Measurements from ENCODE around the gene CCDC32. TPM values are rescaled to one million over a fixed set of nuclear protein-coding genes. Genes with fewer than 3 reads are reported as not detected.
A peak's percentile ranks its signal among the peaks of the same experiment; 100 is the strongest.

Gene CCDC32
- total and polyA plus RNA-seq, 12 donors, result 28.4 to 42.8 (median 37.7) TPM

- intact Hi-C loops (cut with DNase I), result no loop called here
- no peaks in the 10 kb centered on the region for H3K36me3 ChIP-seq (replicated peaks in 1 of 2)
- 75 to 80% (median 78%) methylated on average over 5 of the region's 5 CpGs for WGBS, 4 donors
- DNase-seq, result no peak
- no peaks in the 10 kb centered on the region for H3K9me3 ChIP-seq (replicated peaks in 1 of 3)
- no peak overlapping the region for H3K27ac ChIP-seq
- peaks cover 5 to 12% of the 10 kb centered on the region in 2 donors for H3K4me1 ChIP-seq (replicated peaks in 1 of 2)
- H3K4me3 ChIP-seq, result no peak overlapping the region
- no peak for TF ChIP-seq CTCF (IDR thresholded peaks at IDR 0.05)
- TF ChIP-seq POLR2A (IDR thresholded peaks at IDR 0.05), result no peak
- H3K27me3 ChIP-seq, result peaks cover 3% of the 10 kb centered on the region
These were observed 30.9 kb upstream of the CCDC32 start for GRCh38 chr15:40595773-40596172.

- peaks cover 3% of the 10 kb centered on the region for H3K27me3 ChIP-seq
- H3K27ac ChIP-seq, result no peak overlapping the region
- H3K4me3 ChIP-seq, result no peak overlapping the region
- intact Hi-C loops (cut with DNase I), result no loop called here
- 27 to 33% (median 31%) methylated on average over 5 of the region's 5 CpGs for WGBS, 4 donors
- TF ChIP-seq POLR2A (IDR thresholded peaks at IDR 0.05), result no peak
- TF ChIP-seq CTCF (IDR thresholded peaks at IDR 0.05), result no peak
- no peak for DNase-seq
- H3K4me1 ChIP-seq (replicated peaks in 1 of 2), result peaks cover 5 to 12% of the 10 kb centered on the region in 2 donors
- H3K9me3 ChIP-seq (replicated peaks in 1 of 3), result no peaks in the 10 kb centered on the region
- no peaks in the 10 kb centered on the region for H3K36me3 ChIP-seq (replicated peaks in 1 of 2)
These were observed 30.4 kb upstream of the CCDC32 start for GRCh38 chr15:40595219-40595618.

- TF ChIP-seq CTCF (IDR thresholded peaks at IDR 0.05) (peak in 2 of 6 experiments; percentile 11 to 27), POLR2A (IDR thresholded peaks at IDR 0.05) (no peak)
- peaks cover 5 to 12% of the 10 kb centered on the region in 2 donors for H3K4me1 ChIP-seq (replicated peaks in 1 of 2)
- peaks cover 3% of the 10 kb centered on the region for H3K27me3 ChIP-seq
- peak overlapping the region in 4 of 5 donors; percentile 85 to 96 (median 92) for H3K27ac ChIP-seq
- peak; percentile 43 to 66 (median 58) for DNase-seq
- H3K36me3 ChIP-seq (replicated peaks in 1 of 2), result no peaks in the 10 kb centered on the region
- intact Hi-C loops (cut with DNase I), result no loop called here
- H3K9me3 ChIP-seq (replicated peaks in 1 of 3), result no peaks in the 10 kb centered on the region
- H3K4me3 ChIP-seq, result peak overlapping the region in 3 of 4 donors; percentile 15 to 57 (median 35)
- WGBS, 4 donors, result 0 to 2% (median 1%) methylated on average over 15 to 31 of the region's 31 CpGs
These were observed 29.6 kb upstream of the CCDC32 start for GRCh38 chr15:40594429-40594836.

- intact Hi-C loops (cut with DNase I), result no loop called here
- Histone ChIP-seq H3K27ac (peak within 1 kb of the TSS; percentile 35 to 96 (median 89)), H3K9me3 (replicated peaks in 1 of 3) (no peaks in the 10 kb centered on the region), H3K4me3 (peak within 1 kb of the TSS in 3 of 4 donors; percentile 15 to 57 (median 35)), H3K27me3 (peaks cover 3% of the 10 kb centered on the region), H3K4me1 (replicated peaks in 1 of 2) (peaks cover 5 to 12% of the 10 kb centered on the region in 2 donors), H3K36me3 (replicated peaks in 1 of 2) (no peaks in the 10 kb centered on the region)
- peak in 1 of 6 experiments; percentile 5 for TF ChIP-seq CTCF (IDR thresholded peaks at IDR 0.05)
- TF ChIP-seq POLR2A (IDR thresholded peaks at IDR 0.05), result peak in 1 of 2 donors; percentile 18
- WGBS, 4 donors, result 1 to 3% (median 2%) methylated on average over 33 to 41 of the region's 41 CpGs
- DNase-seq, result peak; percentile 88 to 99 (median 91)
These were observed 29.0 kb upstream of the CCDC32 start, which contains the start of gene KNL1 for GRCh38 chr15:40593588-40594428. TSS of gene KNL1 (plus strand) at chr15:40594249. CDS start at chr15:40602932, 8,683 bp downstream.
